ENCODE results near the gene STAT5B.

STAT5B gene

GRCh38 chr17:42290577-42290976 is 14.4 kb upstream of the STAT5B start:
- H3K9ac ChIP-seq (ENCODE audit: low read length), result no peak overlapping the region
- no peaks in the 10 kb centered on the region for H3F3A ChIP-seq (ENCODE audit: insufficient read depth)
- H2AFZ ChIP-seq (ENCODE audit: low read depth, low read length, severe bottlenecking), result no peak overlapping the region
- H3K27me3 ChIP-seq (ENCODE audit: low read length), result no peaks in the 10 kb centered on the region
- H3K27ac ChIP-seq (ENCODE audit: low read depth, low read length), result no peak overlapping the region
- no peaks in the 10 kb centered on the region for H4K20me1 ChIP-seq (ENCODE audit: low read depth, low read length)
- H3K9me3 ChIP-seq (ENCODE audit: insufficient read depth, low read length), result no peaks in the 10 kb centered on the region
- no peak overlapping the region for H3K4me2 ChIP-seq (ENCODE audit: low read depth, low read length, poor library complexity, severe bottlenecking)
- H3K9me2 ChIP-seq (replicated peaks; ENCODE audit: insufficient read depth, low read length), result no peaks in the 10 kb centered on the region
- no peaks in the 10 kb centered on the region for H3K36me3 ChIP-seq (ENCODE audit: low read length)
- no peak overlapping the region for H3K4me3 ChIP-seq (ENCODE audit: insufficient read depth, low read length, poor library complexity, severe bottlenecking)
- TF ChIP-seq CTCF (IDR thresholded peaks at IDR 0.05; ENCODE audit: insufficient read depth, low read length, poor library complexity, severe bottlenecking) (no peak), EZH2phosphoT487 (conservative IDR thresholded peaks at IDR 0.05; ENCODE audit: low read length) (no peak)
- H3K79me2 ChIP-seq (ENCODE audit: insufficient read depth, low read length), result no peaks in the 10 kb centered on the region

GRCh38 chr17:42289611-42290181 is 13.5 kb upstream of the STAT5B start:
- H3K27ac ChIP-seq (ENCODE audit: low read depth, low read length), result no peak overlapping the region
- TF ChIP-seq EZH2phosphoT487 (conservative IDR thresholded peaks at IDR 0.05; ENCODE audit: low read length), result no peak
- TF ChIP-seq CTCF (IDR thresholded peaks at IDR 0.05; ENCODE audit: insufficient read depth, low read length, poor library complexity, severe bottlenecking), result no peak
- H3F3A ChIP-seq (ENCODE audit: insufficient read depth), result no peaks in the 10 kb centered on the region
- H3K9me2 ChIP-seq (replicated peaks; ENCODE audit: insufficient read depth, low read length), result no peaks in the 10 kb centered on the region
- H3K79me2 ChIP-seq (ENCODE audit: insufficient read depth, low read length), result no peaks in the 10 kb centered on the region
- no peaks in the 10 kb centered on the region for H3K36me3 ChIP-seq (ENCODE audit: low read length)
- H3K9ac ChIP-seq (ENCODE audit: low read length), result no peak overlapping the region
- no peaks in the 10 kb centered on the region for H3K9me3 ChIP-seq (ENCODE audit: insufficient read depth, low read length)
- H3K4me2 ChIP-seq (ENCODE audit: low read depth, low read length, poor library complexity, severe bottlenecking), result no peak overlapping the region
- H4K20me1 ChIP-seq (ENCODE audit: low read depth, low read length), result no peaks in the 10 kb centered on the region
- H3K27me3 ChIP-seq (ENCODE audit: low read length), result no peaks in the 10 kb centered on the region
- no peak overlapping the region for H3K4me3 ChIP-seq (ENCODE audit: insufficient read depth, low read length, poor library complexity, severe bottlenecking)
- H2AFZ ChIP-seq (ENCODE audit: low read depth, low read length, severe bottlenecking), result no peak overlapping the region

- Histone ChIP-seq H3K4me3 (ENCODE audit: insufficient read depth, low read length, poor library complexity, severe bottlenecking) (no peak overlapping the region), H3K27me3 (ENCODE audit: low read length) (no peaks in the 10 kb centered on the region), H3K9me3 (ENCODE audit: insufficient read depth, low read length) (no peaks in the 10 kb centered on the region), H4K20me1 (ENCODE audit: low read depth, low read length) (no peaks in the 10 kb centered on the region), H3K36me3 (ENCODE audit: low read length) (no peaks in the 10 kb centered on the region), H3K9me2 (replicated peaks; ENCODE audit: insufficient read depth, low read length) (no peaks in the 10 kb centered on the region), H3K4me2 (ENCODE audit: low read depth, low read length, poor library complexity, severe bottlenecking) (peak overlapping the region; percentile 37), H3F3A (ENCODE audit: insufficient read depth) (no peaks in the 10 kb centered on the region), H3K27ac (ENCODE audit: low read depth, low read length) (no peak overlapping the region), H3K9ac (ENCODE audit: low read length) (no peak overlapping the region), H2AFZ (ENCODE audit: low read depth, low read length, severe bottlenecking) (no peak overlapping the region), H3K79me2 (ENCODE audit: insufficient read depth, low read length) (no peaks in the 10 kb centered on the region)
- no peak for TF ChIP-seq CTCF (IDR thresholded peaks at IDR 0.05; ENCODE audit: insufficient read depth, low read length, poor library complexity, severe bottlenecking)
- no peak for TF ChIP-seq EZH2phosphoT487 (conservative IDR thresholded peaks at IDR 0.05; ENCODE audit: low read length)
Observed at GRCh38 chr17:42288803-42289610, 12.8 kb upstream of the STAT5B start.
